Neutrophil (primary cell): ENCODE data around the gene ORMDL3.

Source experiments
- H3K27ac ChIP-seq: fragments of 200-600 bp; sonication (generic); 2 replicates; pipeline ENCODE4 v1.5.1; 2016; ENCODE audit warnings: mild to moderate bottlenecking, moderate library complexity
- H3K27me3 ChIP-seq: fragments of 200-600 bp; sonication (generic); 2 replicates; pipeline ENCODE4 v1.6.0; 2016; ENCODE audit warnings: mild to moderate bottlenecking
- H3K36me3 ChIP-seq: fragments of 200-600 bp; sonication (generic); 2 replicates; pipeline ENCODE4 v1.5.1; 2017
- H3K4me1 ChIP-seq, 2 experiments: fragments of 200-600 bp in 1 of 2; sonication (generic) in 1 of 2; 1 replicate in 1 of 2; 2 replicates in 1 of 2; pipeline versions ENCODE4 v1.5.1 to v1.6.1; 2013 to 2016; ENCODE audit warnings: low read depth in 1 of 2, low read length in 1 of 2, mild to moderate bottlenecking in 1 of 2, moderate library complexity in 1 of 2; ENCODE audit not compliant: control insufficient read depth in 1 of 2, insufficient read depth in 1 of 2
- H3K4me3 ChIP-seq, 2 experiments: fragments of 200-600 bp in 1 of 2; sonication (generic) in 1 of 2; 1 replicate in 1 of 2; 2 replicates in 1 of 2; pipeline ENCODE4 v1.5.1; 2013 to 2016; ENCODE audit warnings: low read depth in 1 of 2, low read length in 1 of 2, mild to moderate bottlenecking in 1 of 2, moderate library complexity in 1 of 2
- H3K9me3 ChIP-seq: fragments of 200-600 bp; sonication (generic); 2 replicates; pipeline ENCODE4 v1.5.1; 2016
- CTCF ChIP-seq: fragments of 200-600 bp; sonication (generic); IDR thresholded peaks from 2 replicates; pipeline ENCODE4 v1.5.1; 2016; ENCODE audit warnings: antibody characterized with exemption

The ORMDL3 gene

GRCh38 chr17:39923230-39923629, 4.2 kb downstream of the ORMDL3 start:
- Histone ChIP-seq H3K9me3 (no peaks in the 10 kb centered on the region), H3K27ac (no peak overlapping the region), H3K4me1 (peaks cover 41 to 51% of the 10 kb centered on the region in 2 experiments), H3K27me3 (no peaks in the 10 kb centered on the region), H3K36me3 (peaks cover 48% of the 10 kb centered on the region), H3K4me3 (no peak overlapping the region)
- no peak for TF ChIP-seq CTCF

- H3K4me3 ChIP-seq, result no peak overlapping the region
- peaks cover 48% of the 10 kb centered on the region for H3K36me3 ChIP-seq
- H3K4me1 ChIP-seq, result peaks cover 32 to 48% of the 10 kb centered on the region in 2 experiments
- H3K9me3 ChIP-seq, result no peaks in the 10 kb centered on the region
- H3K27me3 ChIP-seq, result no peaks in the 10 kb centered on the region
- H3K27ac ChIP-seq, result no peak overlapping the region
- TF ChIP-seq CTCF, result no peak
Observed at GRCh38 chr17:39922006-39922405, 5.4 kb downstream of the ORMDL3 start.

- no peak for TF ChIP-seq CTCF
- no peaks in the 10 kb centered on the region for H3K27me3 ChIP-seq
- no peaks in the 10 kb centered on the region for H3K9me3 ChIP-seq
- H3K4me3 ChIP-seq, result no peak overlapping the region
- no peak overlapping the region for H3K27ac ChIP-seq
- H3K4me1 ChIP-seq, result peaks cover 25 to 41% of the 10 kb centered on the region in 2 experiments
- peaks cover 48% of the 10 kb centered on the region for H3K36me3 ChIP-seq
Observed at GRCh38 chr17:39921323-39921722, 6.1 kb downstream of the ORMDL3 start.

- Histone ChIP-seq H3K27me3 (no peaks in the 10 kb centered on the region), H3K36me3 (peaks cover 48% of the 10 kb centered on the region), H3K27ac (no peak overlapping the region), H3K4me3 (no peak overlapping the region), H3K4me1 (peaks cover 17 to 33% of the 10 kb centered on the region in 2 experiments), H3K9me3 (no peaks in the 10 kb centered on the region)
- TF ChIP-seq CTCF, result no peak
Observed at GRCh38 chr17:39920218-39921210, 6.9 kb downstream of the ORMDL3 start.

GRCh38 chr17:39919087-39919683, 8.2 kb downstream of the ORMDL3 start:
- TF ChIP-seq CTCF, result no peak
- H3K27me3 ChIP-seq, result no peaks in the 10 kb centered on the region
- peaks cover 13 to 23% of the 10 kb centered on the region in 2 experiments for H3K4me1 ChIP-seq
- peaks cover 46% of the 10 kb centered on the region for H3K36me3 ChIP-seq
- no peak overlapping the region for H3K4me3 ChIP-seq
- H3K9me3 ChIP-seq, result no peaks in the 10 kb centered on the region
- H3K27ac ChIP-seq, result no peak overlapping the region
